Neural progenitor cell (in vitro differentiated cells): Measurements from ENCODE around the gene IL25. TPM values are rescaled to one million over a fixed set of nuclear protein-coding genes. Genes with fewer than 3 reads are reported as not detected.
"Not testable (repeated sequence)": the region's sequence is repeated elsewhere in the genome, so short reads cannot be mapped to it uniquely, and the experiment has no call there.

Source experiments
- DNase-seq: peaks from one replicate; pipeline ENCODE4 v3.0.0-alpha.2; 2016; ENCODE audit warnings: low spot score
- H2AFZ ChIP-seq: fragments of 200-600 bp; sonication (generic); replicated peaks from 2 replicates; pipeline ENCODE4 v1.6.1; 2016; ENCODE audit warnings: antibody characterized with exemption
- H3F3A ChIP-seq: fragments of 200-600 bp; sonication (generic); 2 replicates; pipeline ENCODE4 v1.6.1; 2016; ENCODE audit warnings: antibody characterized with exemption, low read depth
- H3K27ac ChIP-seq: fragments of 200-600 bp; sonication (generic); 2 replicates; pipeline ENCODE4 v1.5.1; 2016; ENCODE audit warnings: mild to moderate bottlenecking
- H3K27me3 ChIP-seq: fragments of 200-600 bp; sonication (generic); 2 replicates; pipeline ENCODE4 v1.6.1; 2016; ENCODE audit warnings: mild to moderate bottlenecking, moderate library complexity
- H3K36me3 ChIP-seq: fragments of 200-600 bp; sonication (generic); 2 replicates; pipeline ENCODE4 v1.5.1; 2016
- H3K4me1 ChIP-seq: fragments of 200-600 bp; sonication (generic); 2 replicates; pipeline ENCODE4 v1.6.1; 2016; ENCODE audit warnings: mixed run types
- H3K4me2 ChIP-seq: fragments of 200-600 bp; sonication (generic); 2 replicates; pipeline ENCODE4 v1.6.1; 2016
- H3K4me3 ChIP-seq: fragments of 200-600 bp; sonication (generic); 2 replicates; pipeline ENCODE4 v1.5.1; 2016
- H3K79me2 ChIP-seq: fragments of 200-600 bp; sonication (generic); 2 replicates; pipeline ENCODE4 v1.6.1; 2016; ENCODE audit warnings: low read depth
- H3K9ac ChIP-seq: fragments of 200-600 bp; sonication (generic); 2 replicates; pipeline ENCODE4 v1.6.1; 2016
- H3K9me3 ChIP-seq: fragments of 200-600 bp; sonication (generic); 2 replicates; pipeline ENCODE4 v1.5.1; 2016; ENCODE audit warnings: low read depth
- H4K20me1 ChIP-seq: fragments of 200-600 bp; sonication (generic); 2 replicates; pipeline ENCODE4 v1.6.1; 2016; ENCODE audit warnings: low read depth
- H3K27ac Mint-ChIP-seq: 3 replicates; pipeline ENCODE4 v1.8.0; 2021; ENCODE audit warnings: mixed read lengths
- H3K27me3 Mint-ChIP-seq: 2 replicates; pipeline ENCODE4 v1.8.0; 2022; ENCODE audit warnings: low read depth, mild to moderate bottlenecking, inconsistent platforms, moderate library complexity, mixed read lengths; ENCODE audit not compliant: insufficient read depth
- H3K36me3 Mint-ChIP-seq: 3 replicates; pipeline ENCODE4 v1.8.0; 2021; ENCODE audit warnings: mixed read lengths
- H3K4me1 Mint-ChIP-seq: 3 replicates; pipeline ENCODE4 v1.8.0; 2021; ENCODE audit warnings: mixed read lengths
- H3K4me3 Mint-ChIP-seq: 3 replicates; pipeline ENCODE4 v1.8.0; 2021; ENCODE audit warnings: mild to moderate bottlenecking, moderate library complexity, mixed read lengths
- H3K9me3 Mint-ChIP-seq: 3 replicates; pipeline ENCODE4 v1.8.0; 2020; ENCODE audit warnings: mixed read lengths
- EZH2phosphoT487 ChIP-seq: fragments of 200-600 bp; sonication (generic); IDR thresholded peaks from 2 replicates; pipeline ENCODE4 v1.6.1; 2017; ENCODE audit warnings: antibody characterized with exemption
- microRNA counts: library from miRNA; unstranded; fragments of <30 nt; microRNA quantifications from one replicate; lab custom pipeline; 2016
- microRNA-seq: library from miRNA; unstranded; fragments of <30 nt; microRNA quantifications from one replicate; pipeline ENCODE4, GENCODE V29; 2016
- small RNA-seq: library from RNA; depleted of rRNA; stranded (forward); fragments of <200 nt; gene quantifications from one replicate; pipeline ENCODE3, GENCODE V24; 2015
- total RNA-seq: library from RNA; depleted of rRNA; stranded (reverse); fragments of >200 nt; gene quantifications from 2 replicates; pipeline ENCODE4 v1.2.3, GENCODE V29; 2015; ENCODE audit warnings: low replicate concordance

Gene IL25
- total RNA-seq, 1 donor from 2014 or later = not detected

DNA sequence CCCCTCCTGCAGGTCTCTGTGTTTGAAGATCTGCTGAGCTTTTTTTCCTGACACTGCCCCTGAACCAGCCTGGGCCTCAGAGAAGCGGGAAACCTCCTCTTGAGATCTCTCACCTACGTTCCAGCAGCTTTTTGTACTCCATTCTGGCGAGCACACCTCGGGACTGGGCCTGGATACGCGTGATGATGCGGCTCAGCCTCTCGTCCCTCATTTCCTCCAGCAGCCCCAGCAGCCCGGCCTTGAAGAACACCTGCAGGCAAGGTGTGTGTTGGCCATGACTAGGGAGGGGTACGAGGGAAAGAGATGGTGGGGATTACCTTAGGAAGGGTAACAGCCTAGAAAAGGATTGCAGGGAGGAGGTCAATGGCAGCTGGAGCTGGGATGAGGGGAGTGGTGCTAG is 52.6 kb downstream of the IL25 start:
- no peak for TF ChIP-seq EZH2phosphoT487
- Histone ChIP-seq H3K36me3 (no peaks in the 10 kb centered on the region), H3K4me1 (peaks cover 3% of the 10 kb centered on the region), H3K4me2 (no peak overlapping the region), H2AFZ (no peak overlapping the region), H3F3A (no peaks in the 10 kb centered on the region), H3K9me3 (no peaks in the 10 kb centered on the region), H3K27me3 (no peaks in the 10 kb centered on the region), H3K79me2 (no peaks in the 10 kb centered on the region), H3K27ac (no peak overlapping the region), H3K4me3 (no peak overlapping the region), H3K9ac (no peak overlapping the region), H4K20me1 (no peaks in the 10 kb centered on the region)
- Mint-ChIP-seq H3K4me1 (peaks cover 7% of the 10 kb centered on the region), H3K36me3 (peaks cover 3% of the 10 kb centered on the region), H3K27me3 (peaks cover 8% of the 10 kb centered on the region), H3K27ac (no peak overlapping the region), H3K4me3 (no peak overlapping the region), H3K9me3 (peaks cover 3% of the 10 kb centered on the region)
- DNase-seq = no peak

DNA sequence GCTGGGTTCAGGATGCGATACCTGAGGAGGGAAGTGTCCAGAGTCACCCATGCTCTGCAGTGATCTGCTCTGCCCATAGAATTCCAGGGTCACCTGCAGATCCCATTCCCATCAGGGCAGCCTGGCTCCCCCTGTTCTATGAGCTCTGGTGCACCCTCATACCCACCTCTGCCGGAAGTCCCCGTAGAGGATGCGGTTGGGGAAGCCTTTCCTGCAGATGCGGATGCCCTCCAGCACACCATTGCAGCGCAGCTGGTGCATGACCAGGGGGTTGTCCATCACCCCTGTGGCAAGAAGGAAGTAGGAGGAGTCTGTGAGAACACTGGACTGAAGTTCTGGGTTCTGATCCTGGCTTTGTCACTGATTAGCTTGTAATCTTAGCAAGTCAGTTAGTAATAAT is 53.2 kb downstream of the IL25 start:
- H3F3A ChIP-seq, H3K27ac ChIP-seq, H3K9me3 Mint-ChIP-seq, H3K9me3 ChIP-seq, H3K4me3 Mint-ChIP-seq, H3K79me2 ChIP-seq, H3K4me1 ChIP-seq, H2AFZ ChIP-seq, H3K36me3 Mint-ChIP-seq, H3K27me3 Mint-ChIP-seq, H4K20me1 ChIP-seq, H3K4me2 ChIP-seq, H3K27me3 ChIP-seq, H3K27ac Mint-ChIP-seq, DNase-seq, H3K36me3 ChIP-seq, H3K4me3 ChIP-seq, H3K9ac ChIP-seq: not testable (repeated sequence)
- peaks cover 13% of the 10 kb centered on the region for H3K4me1 Mint-ChIP-seq

MicroRNAs within 50 kb of the gene (microRNA counts, 767-probe panel; counts per million panel counts)
- microRNA hsa-miR-208a (lab: Ali Mortazavi, UCI) = 460 counts per million, percentile 90 among the panel's probes with 10 or more counts
- 460 counts per million, percentile 90 among the panel's probes with 10 or more counts for microRNA hsa-miR-208b (lab: Ali Mortazavi, UCI)

Small RNA genes within 50 kb of the gene (microRNA-seq; reads per million reads assigned to microRNA genes)
- gene MIR208A (not detected), gene MIR208B (1.1 reads per million)

Small RNA genes within 50 kb of the gene (small RNA-seq; reads per million reads assigned to genes)
- not detected for gene MIR208A
- gene MIR208B = not detected

Other genes starting within 250 kb of the IL25 start
- gene SLC7A8, start 189.1 kb upstream of the IL25 start, total RNA-seq = 56.5 and 83.7 TPM in 2 replicates
- 0.50 TPM in 1 of 2 replicates, not detected in the other for gene RNF212B, start 134.9 kb upstream of the IL25 start, total RNA-seq
- gene HOMEZ, start 86.7 kb upstream of the IL25 start, total RNA-seq = 21.0 and 22.7 TPM in 2 replicates
- gene PPP1R3E, start 70.0 kb upstream of the IL25 start, total RNA-seq = 6.3 and 10.6 TPM in 2 replicates
- gene BCL2L2, start 66.0 kb upstream of the IL25 start, total RNA-seq = 14.9 and 18.0 TPM in 2 replicates
- gene PABPN1, start 51.4 kb upstream of the IL25 start, total RNA-seq = 264 and 298 TPM in 2 replicates
- gene SLC22A17, start 19.9 kb upstream of the IL25 start, total RNA-seq = 22.2 and 80.8 TPM in 2 replicates
- 21.7 and 74.3 TPM in 2 replicates for gene EFS, start 7.6 kb upstream of the IL25 start, total RNA-seq
- 4.3 and 6.9 TPM in 2 replicates for gene CMTM5, start 4.2 kb downstream of the IL25 start, total RNA-seq
- 0.03 TPM in 1 of 2 replicates, not detected in the other for gene MYH6, start 35.5 kb downstream of the IL25 start, total RNA-seq
- gene MYH7, start 62.9 kb downstream of the IL25 start, total RNA-seq = 0.19 TPM in 1 of 2 replicates, not detected in the other
- 51.1 and 60.1 TPM in 2 replicates for gene NGDN, start 96.9 kb downstream of the IL25 start, total RNA-seq
- 0.90 and 2.2 TPM in 2 replicates for gene ZFHX2, start 179.0 kb downstream of the IL25 start, total RNA-seq
- 7.7 and 17.0 TPM in 2 replicates for gene THTPA, start 183.5 kb downstream of the IL25 start, total RNA-seq
- gene AP1G2, start 195.0 kb downstream of the IL25 start, total RNA-seq = 65.4 and 126 TPM in 2 replicates
- 3.2 and 13.5 TPM in 2 replicates for gene JPH4, start 206.0 kb downstream of the IL25 start, total RNA-seq